ENCODE measurements around the gene PPP1CC.

DNA sequence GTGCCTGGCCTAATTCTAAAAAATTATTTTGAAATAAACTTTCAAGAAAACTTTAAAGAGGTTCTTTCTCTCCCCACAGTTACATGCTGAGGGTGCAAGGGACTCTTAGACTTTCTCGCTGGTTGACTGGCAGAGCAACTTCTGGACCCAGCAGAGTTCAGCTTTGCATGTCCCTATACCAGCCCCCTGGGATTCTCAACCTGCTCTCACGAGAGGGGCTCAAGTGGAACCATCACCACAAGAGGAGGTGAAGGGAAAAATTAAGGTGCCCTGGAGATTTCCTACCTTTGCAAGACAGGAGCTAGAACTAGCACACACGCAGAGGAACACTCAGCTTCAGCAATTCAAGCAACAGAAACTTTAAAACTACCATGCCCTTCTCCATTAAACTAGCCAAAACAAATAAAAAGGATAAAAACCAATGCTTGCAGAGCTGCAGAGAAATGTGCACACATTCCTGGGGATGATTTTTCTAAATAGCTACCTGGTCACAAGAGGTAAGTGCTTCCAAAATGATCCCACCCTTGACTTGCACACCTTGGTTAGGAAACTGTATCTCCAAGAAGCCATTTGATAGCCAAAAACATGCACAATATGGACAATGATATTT, 56.3 kb downstream of the PPP1CC start:
- TF ChIP-seq CTCF (IDR thresholded peaks at IDR 0.05) (no peak), POLR2AphosphoS5 (IDR thresholded peaks at IDR 0.05) (no peak), POLR2A (IDR thresholded peaks at IDR 0.05) (no peak), EP300 (IDR thresholded peaks at IDR 0.05) (no peak)
